ENCODE data around the gene CDV3.

GRCh38 chr3:133583396-133583795 is 9.9 kb downstream of the CDV3 start:
- TF ChIP-seq POLR2A (IDR thresholded peaks at IDR 0.05) (no peak), CTCF (IDR thresholded peaks at IDR 0.05) (no peak)

Data from uterus (tissue), 2 donors.